Measurements from ENCODE around the gene FOXO4.

FOXO4 gene

DNA sequence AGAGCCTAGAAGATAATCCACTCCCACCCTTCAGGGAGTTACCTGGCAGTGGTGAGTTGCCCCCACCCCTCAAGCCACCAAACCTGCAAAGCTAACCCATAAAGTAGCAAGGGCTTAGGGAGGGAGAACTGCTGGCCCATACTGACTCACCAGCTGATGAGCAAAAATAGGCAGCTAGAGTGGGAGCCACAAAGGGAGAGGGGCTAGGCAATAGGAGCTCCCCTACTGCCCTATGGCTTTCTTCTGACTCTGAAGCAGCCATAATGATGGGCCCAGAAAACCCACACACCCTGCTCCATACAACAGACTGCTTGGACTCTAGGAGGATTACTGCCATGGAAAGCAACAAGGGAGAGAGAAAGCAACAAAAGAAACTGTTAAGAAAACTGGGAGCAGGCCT, 35.5 kb upstream of the FOXO4 start:
- H3K27ac Mint-ChIP-seq: no peak overlapping the region
- peaks cover 2% of the 10 kb centered on the region for H3K9me3 Mint-ChIP-seq
- TF ChIP-seq, protein P1, sequence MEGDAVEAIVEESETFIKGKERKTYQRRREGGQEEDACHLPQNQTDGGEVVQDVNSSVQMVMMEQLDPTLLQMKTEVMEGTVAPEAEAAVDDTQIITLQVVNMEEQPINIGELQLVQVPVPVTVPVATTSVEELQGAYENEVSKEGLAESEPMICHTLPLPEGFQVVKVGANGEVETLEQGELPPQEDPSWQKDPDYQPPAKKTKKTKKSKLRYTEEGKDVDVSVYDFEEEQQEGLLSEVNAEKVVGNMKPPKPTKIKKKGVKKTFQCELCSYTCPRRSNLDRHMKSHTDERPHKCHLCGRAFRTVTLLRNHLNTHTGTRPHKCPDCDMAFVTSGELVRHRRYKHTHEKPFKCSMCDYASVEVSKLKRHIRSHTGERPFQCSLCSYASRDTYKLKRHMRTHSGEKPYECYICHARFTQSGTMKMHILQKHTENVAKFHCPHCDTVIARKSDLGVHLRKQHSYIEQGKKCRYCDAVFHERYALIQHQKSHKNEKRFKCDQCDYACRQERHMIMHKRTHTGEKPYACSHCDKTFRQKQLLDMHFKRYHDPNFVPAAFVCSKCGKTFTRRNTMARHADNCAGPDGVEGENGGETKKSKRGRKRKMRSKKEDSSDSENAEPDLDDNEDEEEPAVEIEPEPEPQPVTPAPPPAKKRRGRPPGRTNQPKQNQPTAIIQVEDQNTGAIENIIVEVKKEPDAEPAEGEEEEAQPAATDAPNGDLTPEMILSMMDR (IDR thresholded peaks at IDR 0.05; ENCODE audit: unreplicated experiment in 3 of 3): no peak
- H3K27me3 Mint-ChIP-seq (ENCODE audit: low read depth): no peaks in the 10 kb centered on the region
- no peaks in the 10 kb centered on the region for H3K4me1 Mint-ChIP-seq
- peaks cover 37% of the 10 kb centered on the region for H3K36me3 Mint-ChIP-seq (ENCODE audit: low read depth)
- no peak overlapping the region for H3K4me3 Mint-ChIP-seq

DNA sequence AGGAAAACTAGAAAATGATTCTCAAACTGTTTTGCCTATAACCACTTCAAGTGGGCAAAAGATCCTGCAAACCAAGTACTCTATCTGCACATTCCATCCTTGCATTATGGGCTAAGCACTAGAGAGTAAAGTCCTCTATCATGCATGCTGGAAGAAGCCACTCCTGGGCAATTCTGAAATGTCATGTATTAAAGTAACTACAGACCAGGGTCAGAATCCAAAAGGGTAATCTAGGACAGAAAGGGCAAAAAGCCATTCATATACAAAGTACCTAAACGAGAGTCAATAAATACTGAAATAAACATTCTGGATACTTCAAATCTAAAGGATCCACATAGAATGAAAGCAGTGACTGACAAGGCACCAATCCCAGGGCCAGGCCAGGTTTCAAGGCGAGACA, 28.6 kb upstream of the FOXO4 start:
- Mint-ChIP-seq H3K36me3 (ENCODE audit: low read depth) (peaks cover 9% of the 10 kb centered on the region), H3K27ac (peak overlapping the region in 2 of 3 experiments; percentile 87 to 91), H3K4me3 (peak overlapping the region; percentile 91 to 96 (median 96)), H3K27me3 (ENCODE audit: low read depth) (no peaks in the 10 kb centered on the region), H3K9me3 (peaks cover 2% of the 10 kb centered on the region), H3K4me1 (peaks cover 5% of the 10 kb centered on the region)
- TF ChIP-seq, protein P1 (IDR thresholded peaks at IDR 0.05; ENCODE audit: unreplicated experiment in 3 of 3): no peak

DNA sequence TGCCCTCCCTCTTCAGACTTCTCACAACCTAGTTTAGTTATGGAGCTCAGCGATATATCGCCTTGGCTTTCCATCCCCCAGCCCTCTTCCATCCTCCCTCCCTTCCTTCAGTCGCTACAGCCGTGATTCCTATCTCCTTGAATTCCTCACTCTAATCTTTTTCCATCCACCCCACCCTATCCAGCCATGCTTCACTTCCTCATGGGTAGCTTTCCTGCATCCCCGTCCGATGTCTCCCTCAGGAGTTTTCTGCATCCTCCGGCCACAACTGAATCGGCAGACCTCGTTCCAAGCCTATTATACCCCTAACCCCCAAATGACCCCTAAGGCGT, 28.0 kb upstream of the FOXO4 start:
- Mint-ChIP-seq H3K27me3 (ENCODE audit: low read depth) (no peaks in the 10 kb centered on the region), H3K27ac (peak overlapping the region; percentile 87 to 91 (median 87)), H3K36me3 (ENCODE audit: low read depth) (peaks cover 6% of the 10 kb centered on the region), H3K9me3 (peaks cover 2% of the 10 kb centered on the region), H3K4me3 (peak overlapping the region; percentile 91 to 96 (median 96)), H3K4me1 (peaks cover 5% of the 10 kb centered on the region)
- TF ChIP-seq, protein P1 (IDR thresholded peaks at IDR 0.05; ENCODE audit: unreplicated experiment in 3 of 3): no peak

DNA sequence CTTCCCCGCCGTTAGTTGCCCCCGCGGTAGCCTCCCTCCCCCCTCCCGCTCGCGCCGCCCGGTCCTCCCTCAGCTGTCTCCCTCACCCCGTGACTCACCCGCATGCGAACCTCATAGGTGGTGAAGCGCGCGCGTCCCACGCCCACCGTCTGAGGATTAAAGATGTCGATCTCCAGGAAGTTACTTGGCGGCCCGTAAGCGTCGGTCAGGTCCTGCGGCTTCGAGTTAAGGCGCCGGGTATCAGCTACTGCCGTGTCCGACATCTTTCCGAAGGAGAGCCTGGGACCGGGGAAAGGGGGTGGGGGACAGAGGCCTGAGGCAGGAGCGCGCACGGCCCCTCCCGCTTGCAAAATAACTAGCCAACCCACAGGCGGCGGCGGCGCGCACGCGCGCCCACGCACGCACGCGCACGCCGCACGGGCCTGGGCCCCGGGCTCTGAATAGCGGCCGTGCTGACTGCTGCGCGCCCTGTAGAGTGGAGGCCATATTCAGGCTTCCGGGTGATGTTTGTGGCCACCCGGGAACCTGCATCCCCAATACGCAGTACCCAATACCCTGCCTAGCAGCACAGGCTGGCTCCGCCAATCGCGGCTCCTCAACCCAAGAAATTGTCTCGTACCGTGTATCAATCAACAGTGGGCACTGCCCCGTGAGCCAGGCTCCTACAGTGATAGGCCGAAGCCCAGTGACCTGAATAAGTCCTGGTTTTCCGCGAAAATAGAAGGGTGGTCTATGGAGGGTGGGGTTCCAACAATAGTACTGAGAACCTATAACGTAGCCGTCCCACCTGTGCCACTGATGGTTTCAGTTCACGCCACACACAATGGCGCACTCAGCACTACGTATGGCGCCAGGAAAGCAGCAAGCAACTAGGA, 27.4 kb upstream of the FOXO4 start, which contains the start of gene SNX12:
Gene SNX12 (minus strand): TSS at position 291 of the 875 bp plus-strand sequence. CDS start 28 bp downstream, at position 263.
- Mint-ChIP-seq H3K9me3 (peaks cover 2% of the 10 kb centered on the region), H3K4me3 (peak within 1 kb of the TSS; percentile 91 to 96 (median 96)), H3K4me1 (peaks cover 5% of the 10 kb centered on the region), H3K36me3 (ENCODE audit: low read depth) (peaks cover 3% of the 10 kb centered on the region), H3K27ac (peak within 1 kb of the TSS; percentile 87 to 91 (median 87)), H3K27me3 (ENCODE audit: low read depth) (no peaks in the 10 kb centered on the region)
- TF ChIP-seq, protein P1 (IDR thresholded peaks at IDR 0.05; ENCODE audit: unreplicated experiment in 3 of 3): no peak

DNA sequence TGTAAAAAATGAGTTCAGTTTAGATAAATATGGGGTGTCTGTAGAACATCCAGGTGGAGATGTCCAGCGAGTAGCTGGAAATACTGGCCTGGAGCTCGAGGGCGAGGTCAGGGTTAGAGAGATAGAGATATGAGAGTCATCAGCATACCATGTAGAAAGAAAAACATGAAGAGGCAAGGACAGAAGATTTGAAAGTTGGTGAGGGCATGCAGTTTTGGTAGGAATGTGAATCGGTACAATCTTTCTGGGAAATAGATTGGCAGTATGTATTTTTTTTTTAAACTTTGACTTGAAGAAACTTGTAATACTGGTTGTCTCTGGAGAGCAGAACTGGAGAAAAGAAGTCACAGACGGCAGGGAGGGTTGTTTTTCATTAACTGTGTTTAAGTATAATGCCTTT, 25.1 kb upstream of the FOXO4 start:
- H3K27ac Mint-ChIP-seq: no peak overlapping the region
- H3K4me1 Mint-ChIP-seq: peaks cover 5% of the 10 kb centered on the region
- peaks cover 5% of the 10 kb centered on the region for H3K9me3 Mint-ChIP-seq
- peaks cover 3% of the 10 kb centered on the region for H3K36me3 Mint-ChIP-seq (ENCODE audit: low read depth)
- TF ChIP-seq, protein P1 (IDR thresholded peaks at IDR 0.05; ENCODE audit: unreplicated experiment in 3 of 3): no peak
- H3K4me3 Mint-ChIP-seq: no peak overlapping the region
- H3K27me3 Mint-ChIP-seq (ENCODE audit: low read depth): no peaks in the 10 kb centered on the region

Measured in nephron (organoid).